Activated B cell treated with CpG ODN at 0.5 μM for 24 hours (primary cell): Measurements from ENCODE around the gene PITX3. TPM values are rescaled to one million over a fixed set of nuclear protein-coding genes. Genes with fewer than 3 reads are reported as not detected.
A peak's percentile ranks its signal among the peaks of the same experiment; 100 is the strongest.

ENCODE experiments used
- ATAC-seq: fragments of 200-7000 bp; cut with Tn5 transposase; one replicate; pipeline ENCODE4 v1.10.0; 2021; ENCODE audit warnings: low read depth, mild to moderate bottlenecking, moderate library complexity
- CTCF ChIA-PET: fragments of 350-600 bp; sonication (Branson Sonifier 250); formaldehyde crosslinking; loops from one replicate; lab custom pipeline; 2021; ENCODE audit warnings: antibody characterized with exemption; lab: Charles Lee
- POLR2A ChIA-PET: fragments of 350-600 bp; sonication (Branson Sonifier 250); formaldehyde crosslinking; loops from one replicate; lab custom pipeline; 2021; ENCODE audit warnings: antibody characterized with exemption; lab: Charles Lee
- DNase-seq: peaks from one replicate; pipeline ENCODE4 v3.0.0; 2022
- H3K27ac Mint-ChIP-seq: one replicate; pipeline ENCODE4 v1.8.0; 2020; ENCODE audit warnings: mixed read lengths
- H3K27me3 Mint-ChIP-seq: one replicate; pipeline ENCODE4 v1.8.0; 2021; ENCODE audit warnings: mixed read lengths
- H3K36me3 Mint-ChIP-seq: one replicate; pipeline ENCODE4 v1.8.0; 2021; ENCODE audit warnings: low read depth, mixed read lengths
- H3K4me1 Mint-ChIP-seq: one replicate; pipeline ENCODE4 v1.8.0; 2021; ENCODE audit warnings: mixed read lengths
- H3K4me3 Mint-ChIP-seq: one replicate; pipeline ENCODE4 v1.8.0; 2020; ENCODE audit warnings: mild to moderate bottlenecking, mixed read lengths
- H3K9me3 Mint-ChIP-seq: one replicate; pipeline ENCODE4 v1.8.0; 2020; ENCODE audit warnings: mixed read lengths
- CTCF ChIP-seq: fragments of 200-600 bp; IDR thresholded peaks from one replicate; pipeline ENCODE4 v1.8.0; 2022; ENCODE audit warnings: antibody characterized with exemption, mild to moderate bottlenecking
- intact Hi-C: fragments of 100-400 bp; cut with micrococcal nuclease; formaldehyde crosslinking; loops from one replicate; pipeline ENCODE4 v1.15.1; 2024
- total RNA-seq: library from RNA; stranded (reverse); gene quantifications from 2 replicates; pipeline ENCODE4 v1.2.3, GENCODE V29; 2022

Gene PITX3
- total RNA-seq, 1 donor from 2014 or later = not detected

DNA sequence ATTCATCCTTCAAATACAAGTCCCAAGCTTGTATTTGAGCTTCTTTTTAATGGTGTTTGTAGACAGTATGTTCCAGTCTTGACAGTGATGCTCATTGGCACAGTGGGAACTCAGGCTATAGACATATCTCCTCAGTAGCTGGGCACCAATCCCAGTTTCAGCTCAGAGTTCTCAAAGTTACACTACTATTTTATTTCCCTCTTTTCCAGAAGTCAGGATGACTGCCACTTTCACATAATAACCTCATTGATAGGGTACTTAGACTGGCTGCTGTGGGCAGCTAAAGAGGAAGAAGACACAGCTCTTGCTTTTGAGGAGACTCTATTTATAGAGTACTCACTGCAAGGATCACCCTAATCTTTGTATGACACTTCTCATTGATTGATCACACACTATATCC lies 6.4 kb upstream of the PITX3 start:
- Mint-ChIP-seq H3K27ac (no peak overlapping the region), H3K36me3 (peaks cover 21% of the 10 kb centered on the region), H3K4me3 (peak overlapping the region; percentile 60), H3K4me1 (peaks cover 43% of the 10 kb centered on the region), H3K27me3 (peaks cover 6% of the 10 kb centered on the region), H3K9me3 (no peaks in the 10 kb centered on the region)
- no peak for TF ChIP-seq CTCF
- no peak for ATAC-seq
- no peak for DNase-seq
- ChIA-PET POLR2A (interaction anchor here (0.6 kb wide), 1 partner anchor 58 kb away, joined by 3 read pairs; no protein-coding TSS in a partner anchor), CTCF (interaction anchor here (1.0 to 7.5 kb wide), 4 partner anchors 17 to 336 kb away, joined by 4 to 50 read pairs (median 6); no protein-coding TSS in a partner anchor)
- intact Hi-C loops = loop anchor here (5.0 to 10.0 kb wide), 4 partner anchors 93 to 1120 kb away; partner anchors contain the start of genes BTRC, NOLC1, TAF5 and TRIM8

- Mint-ChIP-seq H3K4me3 (peak overlapping the region; percentile 98), H3K27me3 (peaks cover 17% of the 10 kb centered on the region), H3K27ac (peak overlapping the region; percentile 91), H3K4me1 (peaks cover 53% of the 10 kb centered on the region), H3K9me3 (no peaks in the 10 kb centered on the region), H3K36me3 (peaks cover 19% of the 10 kb centered on the region)
- ChIA-PET POLR2A (interaction anchor here (0.6 to 2.5 kb wide), 4 partner anchors 16 to 413 kb away, joined by 3 to 21 read pairs (median 10); partner anchors contain the start of gene NFKB2), CTCF (interaction anchor here (7.5 kb wide), 1 partner anchor 15 kb away, joined by 50 read pairs; no protein-coding TSS in a partner anchor)
- intact Hi-C loops = loop anchor here (5.0 to 10.0 kb wide), 4 partner anchors 91 to 1121 kb away; partner anchors contain the start of genes BTRC, NOLC1, TAF5 and TRIM8
- ATAC-seq (no peak), DNase-seq (no peak)
- TF ChIP-seq CTCF = no peak
Measured at GRCh38 chr10:102246261-102246660, 4.9 kb upstream of the PITX3 start.

DNA sequence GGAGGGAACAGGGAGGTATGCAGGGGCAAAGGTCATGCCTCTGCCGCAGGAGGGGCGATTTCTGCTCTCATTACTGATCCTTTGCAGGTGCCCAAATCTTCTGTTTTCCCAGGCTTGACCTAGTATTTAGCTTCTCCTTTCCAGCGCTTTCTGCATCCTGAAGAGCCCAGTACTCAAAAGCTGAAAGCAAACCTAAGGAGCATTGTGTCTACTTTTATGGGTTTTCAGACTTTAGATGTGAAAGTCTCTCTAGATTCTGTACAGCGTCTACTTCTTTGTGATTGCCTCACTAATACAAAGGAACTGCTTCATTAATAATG lies 4.6 kb upstream of the PITX3 start:
- H3K9me3 Mint-ChIP-seq = no peaks in the 10 kb centered on the region
- H3K4me3 Mint-ChIP-seq = peak overlapping the region; percentile 98
- no peak for DNase-seq
- POLR2A ChIA-PET = interaction anchor here (0.8 to 2.5 kb wide), 10 partner anchors 8 to 401 kb away, joined by 3 to 21 read pairs (median 4); partner anchors contain the start of genes ACTR1A and NFKB2
- no peak for TF ChIP-seq CTCF
- no peak for ATAC-seq
- CTCF ChIA-PET = interaction anchor here (0.6 to 7.5 kb wide), 3 partner anchors 15 to 1123 kb away, joined by 3 to 50 read pairs (median 3); no protein-coding TSS in a partner anchor
- H3K4me1 Mint-ChIP-seq = peaks cover 56% of the 10 kb centered on the region
- H3K27ac Mint-ChIP-seq = peak overlapping the region; percentile 91
- H3K36me3 Mint-ChIP-seq = peaks cover 17% of the 10 kb centered on the region
- intact Hi-C loops = loop anchor here (1.0 to 10.0 kb wide), 9 partner anchors 17 to 1121 kb away; partner anchors contain the start of genes ACTR1A, BTRC, CUEDC2 and FBXL15
- peaks cover 19% of the 10 kb centered on the region for H3K27me3 Mint-ChIP-seq

DNA sequence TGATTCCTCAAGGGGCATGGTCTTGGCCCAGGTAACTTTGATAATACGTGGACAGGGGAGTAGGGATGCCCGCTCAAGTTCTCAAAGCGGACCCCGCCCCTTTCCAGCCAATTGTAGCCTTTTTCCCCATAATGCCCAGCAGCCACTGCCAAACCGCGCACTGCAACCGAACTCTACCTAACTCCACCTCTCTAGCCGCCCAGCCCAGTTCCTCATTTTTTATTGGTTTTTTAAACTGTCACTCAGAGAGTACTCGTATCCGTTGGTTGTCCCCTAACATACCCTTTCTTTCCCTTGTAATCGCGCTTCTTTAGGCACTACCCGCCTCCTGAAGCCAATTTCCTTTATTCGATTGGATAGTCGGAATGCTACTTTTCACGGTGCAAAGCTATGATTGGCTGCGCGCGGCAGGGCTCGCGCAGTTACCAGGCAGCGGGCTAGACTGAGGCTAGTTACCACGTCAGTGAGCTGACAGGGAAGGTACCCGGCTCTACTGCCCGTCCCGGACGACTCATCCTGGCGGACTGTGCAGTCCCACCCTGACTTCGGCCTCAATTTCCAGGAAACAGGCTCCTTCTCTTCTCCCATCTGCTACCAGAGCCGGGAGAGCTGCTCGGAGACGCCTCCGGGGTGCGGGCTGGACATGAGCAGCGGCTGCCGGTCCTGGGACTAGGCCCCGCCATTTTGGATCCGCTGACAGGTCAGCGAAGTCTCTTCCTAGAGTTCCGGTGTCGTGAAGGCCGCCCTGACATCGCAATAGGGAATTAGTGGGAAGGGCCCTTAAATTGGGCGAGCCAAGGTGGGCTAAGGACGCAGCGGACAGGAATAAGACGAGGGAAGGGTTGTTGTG lies 4.0 kb upstream of the PITX3 start, which contains the start of gene GBF1:
Gene GBF1 (plus strand): TSS at position 451 of the 850 bp plus-strand sequence. CDS start 13,407 bp downstream, outside the sequence.
- no peaks in the 10 kb centered on the region for H3K9me3 Mint-ChIP-seq
- H3K27ac Mint-ChIP-seq = peak within 1 kb of the TSS; percentile 91
- ChIA-PET POLR2A (interaction anchor here (0.5 to 2.5 kb wide), 13 partner anchors 9 to 891 kb away, joined by 3 to 21 read pairs (median 4); partner anchors contain the start of genes ACTR1A and NFKB2), CTCF (interaction anchor here (0.6 to 7.5 kb wide), 4 partner anchors 14 to 1123 kb away, joined by 3 to 50 read pairs (median 3); no protein-coding TSS in a partner anchor)
- peak; percentile 76 for DNase-seq
- H3K27me3 Mint-ChIP-seq = peaks cover 22% of the 10 kb centered on the region
- peak within 1 kb of the TSS; percentile 98 for H3K4me3 Mint-ChIP-seq
- ATAC-seq = peak; percentile 88
- peaks cover 58% of the 10 kb centered on the region for H3K4me1 Mint-ChIP-seq
- no peak for TF ChIP-seq CTCF
- intact Hi-C loops = loop anchor here (1.0 to 10.0 kb wide), 9 partner anchors 16 to 1122 kb away; partner anchors contain the start of genes ACTR1A, BTRC, CUEDC2 and FBXL15
- peaks cover 16% of the 10 kb centered on the region for H3K36me3 Mint-ChIP-seq
